ENCODE data around the gene GRIK1.
"Not testable (repeated sequence)": the region's sequence is repeated elsewhere in the genome, so short reads cannot be mapped to it uniquely, and the experiment has no call there.

The GRIK1 gene

GRCh38 chr21:29606613-29607012 is 333.2 kb downstream of the GRIK1 start:
- DNase-seq (ENCODE audit: low read depth): no peak

- not testable (repeated sequence) for DNase-seq (ENCODE audit: low read depth)
Observed at GRCh38 chr21:29605219-29605618, 334.6 kb downstream of the GRIK1 start.

- DNase-seq (ENCODE audit: low read depth): no peak
Observed at GRCh38 chr21:29604076-29604475, 335.7 kb downstream of the GRIK1 start.

- no peak for DNase-seq (ENCODE audit: low read depth)
Observed at GRCh38 chr21:29601047-29601446, 338.7 kb downstream of the GRIK1 start.

DNA sequence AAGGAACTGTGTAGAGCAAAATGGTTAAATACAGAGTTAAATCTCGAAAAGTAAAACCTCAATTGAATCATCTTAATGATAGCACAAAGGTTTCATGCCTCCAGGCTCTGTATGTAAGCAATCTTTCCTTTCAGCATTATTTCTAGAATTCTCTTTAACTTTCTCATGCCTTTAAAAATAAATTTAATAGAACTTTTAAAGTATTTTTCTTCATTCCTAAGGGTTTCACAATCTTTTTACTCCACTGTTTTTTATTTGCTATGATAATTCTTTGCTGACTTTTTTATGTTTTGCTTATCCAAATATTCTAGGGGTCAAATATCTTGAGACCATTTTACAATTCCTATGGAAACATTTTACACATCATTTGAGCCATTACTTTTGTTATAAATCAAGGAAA is 353.1 kb downstream of the GRIK1 start:
- peak; percentile 85 for DNase-seq (ENCODE audit: low read depth)

GRCh38 chr21:29585462-29585861 is 354.3 kb downstream of the GRIK1 start:
- DNase-seq (ENCODE audit: low read depth): no peak

GRCh38 chr21:29583424-29583924 is 356.3 kb downstream of the GRIK1 start:
- DNase-seq (ENCODE audit: low read depth): peak; percentile 20

DNA sequence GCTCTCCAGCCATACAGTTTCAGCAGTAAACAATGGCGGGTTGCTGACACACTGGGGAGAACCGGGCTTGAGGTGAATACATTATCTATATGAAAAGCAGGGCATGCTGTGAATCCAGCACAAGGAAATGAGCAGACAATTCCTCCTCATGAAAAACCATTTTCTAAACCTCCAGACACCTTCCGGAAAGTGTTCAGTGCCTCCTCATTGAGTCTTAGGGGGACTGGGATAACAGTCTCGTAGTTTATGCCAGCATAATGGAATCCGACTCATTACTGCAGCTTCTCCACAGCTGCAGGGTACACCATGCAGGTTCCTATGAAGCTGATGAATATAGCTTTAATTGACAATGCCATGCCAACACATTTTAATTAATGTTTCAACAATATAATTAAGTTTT is 356.9 kb downstream of the GRIK1 start:
- DNase-seq (ENCODE audit: low read depth): no peak

DNA sequence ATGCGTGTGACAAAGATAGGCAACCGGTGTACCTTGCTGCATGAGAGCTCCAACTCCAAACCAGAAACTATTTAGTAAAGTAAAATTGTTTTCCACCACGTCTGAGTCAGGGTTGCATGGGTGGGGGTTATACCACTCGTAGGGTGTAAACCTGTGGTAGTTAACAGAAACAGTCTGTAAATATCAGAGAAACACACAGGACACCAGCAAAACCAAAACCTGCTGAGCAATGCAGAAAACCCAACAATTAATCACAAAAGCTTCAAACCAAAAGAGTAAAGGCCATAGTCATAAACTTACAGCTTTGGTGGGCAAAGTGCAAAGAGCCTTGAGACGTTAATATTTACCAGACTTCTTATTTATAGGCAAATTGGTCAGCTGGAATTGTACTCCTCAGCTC is 358.4 kb downstream of the GRIK1 start:
- no peak for DNase-seq (ENCODE audit: low read depth)

DNA sequence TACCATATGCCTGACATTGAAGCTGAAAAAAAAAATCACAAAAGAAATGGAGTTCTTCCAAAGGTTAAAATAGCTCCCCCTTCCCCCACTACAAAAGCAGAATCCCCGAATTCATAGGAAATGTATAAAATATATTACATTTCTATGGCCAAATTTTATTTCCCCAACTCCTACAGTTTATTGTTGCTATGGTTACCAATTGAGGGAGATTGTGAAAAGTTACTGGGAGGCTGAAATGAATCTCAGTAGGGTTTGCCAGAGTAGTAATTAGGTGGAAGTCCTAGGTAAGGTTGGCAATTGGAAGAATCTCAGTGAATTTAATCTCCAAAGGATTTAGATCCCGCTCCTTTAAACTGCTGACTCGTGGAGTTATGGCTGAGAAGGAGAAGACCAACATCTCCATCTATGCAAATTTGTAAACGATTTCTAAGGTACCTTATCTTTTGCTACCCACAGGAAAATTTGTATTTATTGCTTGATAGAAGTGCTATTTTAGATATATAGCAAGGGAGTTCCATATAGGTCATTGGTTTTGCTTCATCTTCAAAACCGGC is 359.0 kb downstream of the GRIK1 start:
- DNase-seq (ENCODE audit: low read depth): no peak

DNA sequence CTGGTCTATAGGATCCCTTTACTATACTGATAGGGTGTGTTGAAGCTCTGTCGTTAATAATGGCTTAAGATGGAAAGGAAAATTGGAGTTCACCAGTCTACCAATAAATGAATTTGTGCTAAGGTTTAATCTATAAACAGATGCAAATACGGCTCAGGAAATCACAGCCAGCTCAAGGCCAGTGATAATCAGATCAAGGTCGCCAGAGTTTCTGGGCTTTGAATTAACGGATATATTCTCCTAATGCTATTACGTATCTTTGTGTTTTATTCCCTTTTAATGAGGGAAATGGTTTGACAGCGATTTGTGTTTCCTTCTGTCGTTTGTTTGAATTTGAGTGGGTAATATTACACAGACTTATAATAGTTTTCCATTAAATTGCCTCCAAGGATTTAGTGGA is 361.5 kb downstream of the GRIK1 start:
- no peak for DNase-seq (ENCODE audit: low read depth)

GRCh38 chr21:29571949-29572348 is 367.8 kb downstream of the GRIK1 start:
- DNase-seq (ENCODE audit: low read depth): no peak

- no peak for DNase-seq (ENCODE audit: low read depth)
Observed at GRCh38 chr21:29568020-29568697, 371.6 kb downstream of the GRIK1 start.

DNA sequence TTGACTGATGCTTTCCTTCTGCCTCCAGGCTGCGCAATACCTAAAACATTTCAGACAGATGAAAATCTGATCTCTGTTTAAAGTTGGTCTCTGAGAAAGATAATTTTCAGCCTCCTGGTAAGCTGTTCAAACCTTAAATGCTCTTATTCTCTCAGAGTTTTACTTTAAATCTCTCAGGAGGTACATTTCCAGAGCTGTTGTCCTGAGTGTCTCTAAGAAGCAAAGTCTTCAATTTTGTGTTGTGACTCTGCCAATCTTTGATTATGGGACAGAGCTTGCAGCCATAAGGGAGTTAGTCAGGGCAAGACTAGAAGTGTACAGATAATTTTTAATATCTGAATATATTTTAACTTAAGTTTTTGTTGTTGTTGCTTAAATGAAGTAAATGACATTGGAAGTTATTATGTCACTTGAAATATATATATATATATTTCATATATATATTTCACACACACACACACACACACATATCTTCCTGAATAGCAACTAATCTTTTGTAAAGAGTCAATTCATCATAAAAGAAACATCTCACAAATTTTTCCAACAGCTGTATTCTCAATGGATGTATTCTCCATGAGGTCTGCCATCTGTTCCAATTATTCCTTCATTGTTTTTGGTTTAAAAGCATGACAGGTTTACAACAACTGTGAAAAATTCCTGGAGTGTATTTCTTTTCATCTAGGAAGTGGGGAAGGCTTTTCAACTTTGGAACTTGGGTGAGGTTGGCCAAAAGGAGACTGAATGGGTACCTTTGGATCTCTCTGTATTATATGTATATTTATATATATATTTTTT is 381.7 kb downstream of the GRIK1 start:
- DNase-seq (ENCODE audit: low read depth): no peak

- DNase-seq (ENCODE audit: low read depth): peak; percentile 4
Observed at GRCh38 chr21:29557200-29557599, 382.6 kb downstream of the GRIK1 start.

DNA sequence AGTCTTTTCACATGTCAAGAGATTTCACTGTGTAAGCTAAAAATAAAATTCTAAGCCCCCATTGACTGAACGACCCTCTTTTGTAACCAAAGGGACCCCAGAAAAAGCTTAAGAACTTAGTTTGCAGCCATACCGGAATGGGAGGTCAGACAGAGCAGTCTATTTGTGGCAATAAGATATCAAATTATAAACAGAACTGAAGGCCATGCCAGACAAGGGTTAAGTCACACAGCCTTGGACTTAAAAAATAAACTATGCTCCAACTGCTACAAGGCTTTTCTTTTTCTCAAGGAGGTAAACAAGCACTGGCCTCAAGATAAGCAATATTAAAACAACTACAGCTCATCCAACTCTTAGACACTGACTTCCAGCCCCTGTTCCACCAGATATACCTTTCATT is 384.2 kb downstream of the GRIK1 start:
- DNase-seq (ENCODE audit: low read depth): no peak

- no peak for DNase-seq (ENCODE audit: low read depth)
Observed at GRCh38 chr21:29550205-29550604, 389.6 kb downstream of the GRIK1 start.

DNA sequence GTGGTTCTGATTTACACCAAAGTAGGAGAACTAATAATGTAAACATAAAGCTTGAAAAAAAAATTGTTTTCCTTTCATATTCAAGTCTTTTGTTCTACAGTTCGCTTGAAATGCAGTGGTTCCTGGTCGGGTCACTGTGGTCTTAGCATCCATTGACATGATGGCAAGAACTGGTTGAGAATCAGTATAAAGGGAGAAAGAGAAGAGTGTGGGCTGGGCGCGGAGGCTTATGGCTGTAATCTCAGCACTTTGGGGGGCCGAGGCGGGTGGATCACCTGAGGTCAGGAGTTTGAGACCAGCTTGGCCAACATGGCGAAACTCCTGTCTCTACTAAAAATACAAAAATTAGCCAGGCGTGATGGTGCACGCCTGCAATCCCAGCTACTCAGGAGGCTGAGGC is 390.2 kb downstream of the GRIK1 start:
- DNase-seq (ENCODE audit: low read depth): no peak

DNA sequence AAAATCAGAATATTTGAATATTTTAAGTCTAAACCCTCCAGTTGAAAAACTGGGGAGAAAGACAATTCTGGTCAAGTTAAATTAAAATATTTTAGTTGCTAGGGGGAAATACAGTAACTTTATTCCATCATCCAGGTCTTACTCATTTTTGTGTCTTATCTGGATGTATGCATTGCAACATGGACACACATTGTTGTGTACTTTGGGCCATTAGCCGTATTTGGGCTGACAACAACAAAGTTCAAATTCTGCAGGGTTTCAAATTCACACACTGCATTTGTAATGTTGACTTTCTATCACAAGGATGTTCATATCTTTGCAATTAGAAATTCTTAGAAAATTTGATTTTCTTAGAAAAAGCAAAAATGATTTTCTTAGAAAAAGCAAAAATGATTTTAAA is 391.8 kb downstream of the GRIK1 start:
- no peak for DNase-seq (ENCODE audit: low read depth)

GRCh38 chr21:29546071-29546470 is 393.7 kb downstream of the GRIK1 start:
- peak; percentile 62 for DNase-seq (ENCODE audit: low read depth)

GRCh38 chr21:29540289-29540688 is 399.5 kb downstream of the GRIK1 start:
- DNase-seq (ENCODE audit: low read depth): peak; percentile 14

DNA sequence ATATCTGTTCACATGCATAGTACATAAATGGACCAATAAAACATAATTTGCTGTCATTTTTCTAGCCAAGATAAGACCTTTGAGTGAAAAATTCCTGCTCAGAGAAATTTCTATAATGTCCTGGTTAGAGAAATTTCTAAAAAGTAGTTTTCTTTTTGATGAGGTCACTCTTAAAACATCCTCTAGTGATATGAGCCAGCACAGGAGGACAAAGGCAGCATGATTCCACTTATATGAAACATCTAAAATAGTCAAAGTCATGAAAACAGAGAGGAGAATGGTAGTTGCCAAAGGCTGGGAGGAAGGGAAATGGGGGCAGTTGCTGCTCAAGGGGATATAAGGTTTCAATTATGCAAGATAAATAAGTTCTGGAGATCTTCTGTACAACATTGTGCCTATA is 401.7 kb downstream of the GRIK1 start:
- peak; percentile 72 for DNase-seq (ENCODE audit: low read depth)

- DNase-seq (ENCODE audit: low read depth): no peak
Observed at GRCh38 chr21:29534448-29534847, 405.3 kb downstream of the GRIK1 start.
